Kidney (tissue), 14 donors: ENCODE results near the gene TCEANC2. TPM values are rescaled to one million over a fixed set of nuclear protein-coding genes. Genes with fewer than 3 reads are reported as not detected.

Experiments
- DNase-seq, 5 donors: peaks; one replicate each; pipeline ENCODE4 v3.0.0-alpha.2; 2013 to 2020
- FAIRE-seq: peaks from 2 replicates; lab custom pipeline; 2012; peaks lifted over from hg19 to GRCh38; lab: Jason Lieb, UNC
- H3K27ac ChIP-seq, 2 donors: one replicate each; pipeline ENCODE4 v1.7.0; 2013; ENCODE audit warnings: low read depth in 2 of 2, low read length in 2 of 2, inconsistent platforms in 1 of 2
- H3K27me3 ChIP-seq: one replicate; pipeline ENCODE4 v1.7.1; 2013; ENCODE audit warnings: low read length, inconsistent platforms; ENCODE audit not compliant: control insufficient read depth, insufficient read depth
- H3K36me3 ChIP-seq, 3 donors: one replicate each; pipeline versions ENCODE4 v1.7.0 to v1.7.1; 2013; ENCODE audit warnings: low read length in 3 of 3, control low read depth in 1 of 3, inconsistent platforms in 1 of 3; ENCODE audit not compliant: insufficient read depth in 3 of 3, control insufficient read depth in 2 of 3
- H3K4me1 ChIP-seq, 3 donors: one replicate each; pipeline versions ENCODE4 v1.7.0 to v1.7.1; 2013; ENCODE audit warnings: low read length in 3 of 3, inconsistent platforms in 1 of 3, low read depth in 1 of 3; ENCODE audit not compliant: control insufficient read depth in 2 of 3, insufficient read depth in 2 of 3
- H3K4me3 ChIP-seq, 3 donors: one replicate each; pipeline versions ENCODE4 v1.7.0 to v1.8.1; 2013; ENCODE audit warnings: low read length in 3 of 3, control low read depth in 1 of 3, inconsistent platforms in 1 of 3
- H3K9ac ChIP-seq, 3 donors: one replicate each; pipeline versions ENCODE4 v1.7.0 to v1.7.1; 2013; ENCODE audit warnings: low read length in 3 of 3, control low read depth in 1 of 3, inconsistent platforms in 1 of 3
- H3K9me3 ChIP-seq, 3 donors: one replicate each; pipeline versions ENCODE4 v1.7.0 to v1.7.1; 2013; ENCODE audit warnings: low read length in 3 of 3, control low read depth in 1 of 3, inconsistent platforms in 1 of 3; ENCODE audit not compliant: control insufficient read depth in 2 of 3, insufficient read depth in 1 of 3
- CTCF ChIP-seq: IDR thresholded peaks from 3 replicates; pipeline ENCODE4 v1.5.1; 2012; ENCODE audit warnings: mild to moderate bottlenecking, moderate library complexity, borderline replicate concordance; ENCODE audit not compliant: insufficient read depth; ENCODE audit errors: extremely low read depth
- intact Hi-C: fragments of 100-400 bp; cut with DNase I; formaldehyde crosslinking; loops from one replicate; pipeline ENCODE4 v1.11.1; 2022
- polyA plus RNA-seq: library from polyadenylated mRNA; stranded (reverse); fragments of 350-450 nt; fragmentation: Illumina TruSeq; extraction: RNeasy Lipid Tissue Mini Kit (QIAGEN cat#74804); gene quantifications from one replicate; pipeline ENCODE4 v1.2.3, GENCODE V29; 2014; ENCODE audit warnings: low read depth, low replicate concordance; ENCODE audit not compliant: insufficient read depth
- total RNA-seq: library from RNA; stranded (reverse); fragmentation: NEBNext Ultra II Directional; extraction: Animal tissue kit (Norgen Biotek cat#: 25700); gene quantifications from one replicate; pipeline ENCODE4 v1.2.1, GENCODE V29; 2021
- donor health status: control.
- donor health status: control.
- donor health status: control.
- donor health status: control.
- donor health status: control.
- donor health status: DM: yes; HTN: yes; CAD: no.
- donor health status: Normal renal cell carcinoma (clear cell type).

TCEANC2 gene
- total and polyA plus RNA-seq, 2 donors from 2014 or later, result 3.1 to 5.1 TPM

- Histone ChIP-seq H3K9ac (no peak overlapping the region), H3K27ac (no peak overlapping the region), H3K4me3 (peak overlapping the region; percentile 1 to 22 (median 3)), H3K4me1 (peaks cover 0 to 10% (median 0%) of the 10 kb centered on the region in 3 donors), H3K36me3 (no peaks in the 10 kb centered on the region), H3K27me3 (no peaks in the 10 kb centered on the region), H3K9me3 (peaks cover 0 to 2% (median 0%) of the 10 kb centered on the region in 3 donors)
- intact Hi-C loops, result no loop called here
- FAIRE-seq (no peak), DNase-seq (peak; percentile 89 to 93 (median 90))
- TF ChIP-seq CTCF, result peak; percentile 70
Measured at GRCh38 chr1:54121482-54122134, 68.2 kb downstream of the TCEANC2 start.

- Histone ChIP-seq H3K27ac (no peak overlapping the region), H3K9me3 (peaks cover 0 to 2% (median 0%) of the 10 kb centered on the region in 3 donors), H3K9ac (no peak overlapping the region), H3K27me3 (no peaks in the 10 kb centered on the region), H3K4me3 (peak overlapping the region in 2 of 3 donors; percentile 1 to 3), H3K4me1 (peaks cover 0 to 10% (median 0%) of the 10 kb centered on the region in 3 donors), H3K36me3 (no peaks in the 10 kb centered on the region)
- DNase-seq (peak in 2 of 5 donors; percentile 25 to 36), FAIRE-seq (no peak)
- no peak for TF ChIP-seq CTCF
- intact Hi-C loops, result no loop called here
Measured at GRCh38 chr1:54122135-54122751, 68.8 kb downstream of the TCEANC2 start.

- Histone ChIP-seq H3K9ac (no peak overlapping the region), H3K36me3 (no peaks in the 10 kb centered on the region), H3K4me3 (no peak overlapping the region), H3K27ac (no peak overlapping the region), H3K27me3 (no peaks in the 10 kb centered on the region), H3K4me1 (peaks cover 0 to 10% (median 0%) of the 10 kb centered on the region in 3 donors), H3K9me3 (peaks cover 0 to 2% (median 0%) of the 10 kb centered on the region in 3 donors)
- intact Hi-C loops, result no loop called here
- FAIRE-seq (no peak), DNase-seq (no peak)
- no peak for TF ChIP-seq CTCF
Measured at GRCh38 chr1:54122992-54123391, 69.6 kb downstream of the TCEANC2 start.
